ENCODE measurements around the gene VCAM1. TPM values are rescaled to one million over a fixed set of nuclear protein-coding genes. Genes with fewer than 3 reads are reported as not detected.

Gene VCAM1
- total RNA-seq, 1 experiment from 2014 or later = 0.08 TPM

DNA sequence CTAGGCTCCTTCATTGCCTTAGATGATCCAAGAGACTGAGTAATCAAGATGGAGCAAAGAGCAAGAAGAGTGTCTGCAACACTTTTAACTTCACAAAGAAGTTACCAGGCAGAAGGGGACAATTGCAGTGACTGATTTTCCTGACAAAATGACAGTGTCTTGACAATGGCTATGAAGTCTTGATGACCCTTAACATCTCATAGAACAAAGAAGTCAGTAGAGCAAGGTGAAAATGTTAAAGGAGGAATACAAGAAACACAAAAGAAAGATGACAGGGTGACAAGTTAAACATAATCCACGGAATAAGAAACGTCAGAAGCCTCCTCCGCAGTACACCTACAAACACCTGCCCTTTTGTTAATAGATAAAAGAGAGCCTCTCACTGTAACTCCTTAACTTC lies 15.1 kb upstream of the VCAM1 start:
- no peak for DNase-seq (ENCODE audit: low read depth, low spot score)
- POLR2A ChIA-PET = no interaction called here
- no peaks in the 10 kb centered on the region for H3K27me3 ChIP-seq (ENCODE audit: control insufficient read depth, insufficient read depth, low read length)
- no peak overlapping the region for H3K27ac ChIP-seq (ENCODE audit: low read length)
- TF ChIP-seq, protein P1, sequence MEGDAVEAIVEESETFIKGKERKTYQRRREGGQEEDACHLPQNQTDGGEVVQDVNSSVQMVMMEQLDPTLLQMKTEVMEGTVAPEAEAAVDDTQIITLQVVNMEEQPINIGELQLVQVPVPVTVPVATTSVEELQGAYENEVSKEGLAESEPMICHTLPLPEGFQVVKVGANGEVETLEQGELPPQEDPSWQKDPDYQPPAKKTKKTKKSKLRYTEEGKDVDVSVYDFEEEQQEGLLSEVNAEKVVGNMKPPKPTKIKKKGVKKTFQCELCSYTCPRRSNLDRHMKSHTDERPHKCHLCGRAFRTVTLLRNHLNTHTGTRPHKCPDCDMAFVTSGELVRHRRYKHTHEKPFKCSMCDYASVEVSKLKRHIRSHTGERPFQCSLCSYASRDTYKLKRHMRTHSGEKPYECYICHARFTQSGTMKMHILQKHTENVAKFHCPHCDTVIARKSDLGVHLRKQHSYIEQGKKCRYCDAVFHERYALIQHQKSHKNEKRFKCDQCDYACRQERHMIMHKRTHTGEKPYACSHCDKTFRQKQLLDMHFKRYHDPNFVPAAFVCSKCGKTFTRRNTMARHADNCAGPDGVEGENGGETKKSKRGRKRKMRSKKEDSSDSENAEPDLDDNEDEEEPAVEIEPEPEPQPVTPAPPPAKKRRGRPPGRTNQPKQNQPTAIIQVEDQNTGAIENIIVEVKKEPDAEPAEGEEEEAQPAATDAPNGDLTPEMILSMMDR (IDR thresholded peaks at IDR 0.05) = no peak
- no peak for TF ChIP-seq TCF7L2 (IDR thresholded peaks at IDR 0.05; ENCODE audit: low read depth, low read length)
- in situ Hi-C loops (cut with HindIII; ENCODE audit: low pct_unique_long_range_greater_than_20kb, low sequenced_read_pairs) = no loop called here
- CTCF ChIA-PET = no interaction called here
- BruUV-seq (replicated peaks) = no TSS peak
- H3K9me3 ChIP-seq (ENCODE audit: control insufficient read depth, insufficient read depth, low read depth, low read length) = no peaks in the 10 kb centered on the region
- intact Hi-C loops (cut with micrococcal nuclease; ENCODE audit: unreplicated experiment) = no loop called here
- H3K4me1 ChIP-seq (ENCODE audit: control insufficient read depth, insufficient read depth, low read length) = no peaks in the 10 kb centered on the region
- no peaks in the 10 kb centered on the region for H3K36me3 ChIP-seq (ENCODE audit: control insufficient read depth, insufficient read depth, low read length)
- no peak overlapping the region for H3K4me3 ChIP-seq (ENCODE audit: low read depth in 2 of 2, low read length in 2 of 2)
- no peak for ATAC-seq

DNA sequence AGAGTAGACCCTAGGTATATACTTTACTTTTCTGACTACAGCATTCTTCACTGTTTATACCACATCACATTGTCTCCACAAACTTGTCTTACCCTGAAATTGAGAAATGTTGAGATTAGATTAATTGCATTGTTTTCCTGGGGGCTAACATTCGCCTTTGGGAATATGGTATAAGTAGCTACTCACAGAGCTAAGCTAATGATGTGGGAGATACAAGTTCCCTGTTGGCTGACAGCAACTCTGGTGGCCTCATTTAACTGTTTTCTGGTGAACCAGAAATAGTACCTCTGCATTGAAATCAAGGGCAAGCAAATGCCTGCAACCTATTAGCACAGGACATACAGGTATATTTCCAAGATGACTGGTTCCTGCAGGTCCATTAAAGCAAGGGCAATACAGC lies 13.2 kb upstream of the VCAM1 start:
- ChIA-PET POLR2A (no interaction called here), CTCF (interaction anchor here (0.7 kb wide), 1 partner anchor 114 kb away, joined by 4 read pairs; no protein-coding TSS in a partner anchor)
- Histone ChIP-seq H3K36me3 (ENCODE audit: control insufficient read depth, insufficient read depth, low read length) (no peaks in the 10 kb centered on the region), H3K9me3 (ENCODE audit: control insufficient read depth, insufficient read depth, low read depth, low read length) (no peaks in the 10 kb centered on the region), H3K27me3 (ENCODE audit: control insufficient read depth, insufficient read depth, low read length) (no peaks in the 10 kb centered on the region), H3K27ac (ENCODE audit: low read length) (no peak overlapping the region), H3K4me3 (ENCODE audit: low read depth in 2 of 2, low read length in 2 of 2) (no peak overlapping the region), H3K4me1 (ENCODE audit: control insufficient read depth, insufficient read depth, low read length) (no peaks in the 10 kb centered on the region)
- no TSS peak for BruUV-seq (replicated peaks)
- no peak for ATAC-seq
- in situ Hi-C loops (cut with HindIII; ENCODE audit: low pct_unique_long_range_greater_than_20kb, low sequenced_read_pairs) = no loop called here
- TF ChIP-seq POLR2AphosphoS5 (IDR thresholded peaks at IDR 0.05; ENCODE audit: low read depth, low read length) (no peak), SIN3A (IDR thresholded peaks at IDR 0.05; ENCODE audit: borderline replicate concordance, insufficient read depth, low read depth, low read length) (no peak), TCF7L2 (IDR thresholded peaks at IDR 0.05; ENCODE audit: low read depth, low read length) (no peak)
- TF ChIP-seq, protein P2, sequence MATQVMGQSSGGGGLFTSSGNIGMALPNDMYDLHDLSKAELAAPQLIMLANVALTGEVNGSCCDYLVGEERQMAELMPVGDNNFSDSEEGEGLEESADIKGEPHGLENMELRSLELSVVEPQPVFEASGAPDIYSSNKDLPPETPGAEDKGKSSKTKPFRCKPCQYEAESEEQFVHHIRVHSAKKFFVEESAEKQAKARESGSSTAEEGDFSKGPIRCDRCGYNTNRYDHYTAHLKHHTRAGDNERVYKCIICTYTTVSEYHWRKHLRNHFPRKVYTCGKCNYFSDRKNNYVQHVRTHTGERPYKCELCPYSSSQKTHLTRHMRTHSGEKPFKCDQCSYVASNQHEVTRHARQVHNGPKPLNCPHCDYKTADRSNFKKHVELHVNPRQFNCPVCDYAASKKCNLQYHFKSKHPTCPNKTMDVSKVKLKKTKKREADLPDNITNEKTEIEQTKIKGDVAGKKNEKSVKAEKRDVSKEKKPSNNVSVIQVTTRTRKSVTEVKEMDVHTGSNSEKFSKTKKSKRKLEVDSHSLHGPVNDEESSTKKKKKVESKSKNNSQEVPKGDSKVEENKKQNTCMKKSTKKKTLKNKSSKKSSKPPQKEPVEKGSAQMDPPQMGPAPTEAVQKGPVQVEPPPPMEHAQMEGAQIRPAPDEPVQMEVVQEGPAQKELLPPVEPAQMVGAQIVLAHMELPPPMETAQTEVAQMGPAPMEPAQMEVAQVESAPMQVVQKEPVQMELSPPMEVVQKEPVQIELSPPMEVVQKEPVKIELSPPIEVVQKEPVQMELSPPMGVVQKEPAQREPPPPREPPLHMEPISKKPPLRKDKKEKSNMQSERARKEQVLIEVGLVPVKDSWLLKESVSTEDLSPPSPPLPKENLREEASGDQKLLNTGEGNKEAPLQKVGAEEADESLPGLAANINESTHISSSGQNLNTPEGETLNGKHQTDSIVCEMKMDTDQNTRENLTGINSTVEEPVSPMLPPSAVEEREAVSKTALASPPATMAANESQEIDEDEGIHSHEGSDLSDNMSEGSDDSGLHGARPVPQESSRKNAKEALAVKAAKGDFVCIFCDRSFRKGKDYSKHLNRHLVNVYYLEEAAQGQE (IDR thresholded peaks at IDR 0.05; ENCODE audit: insufficient read depth in 1 of 2, low read depth in 2 of 2, low read length in 1 of 2) = no peak
- TF ChIP-seq, protein P1 (IDR thresholded peaks at IDR 0.05) = no peak
- intact Hi-C loops (cut with micrococcal nuclease; ENCODE audit: unreplicated experiment) = no loop called here
- no peak for DNase-seq (ENCODE audit: low read depth, low spot score)

DNA sequence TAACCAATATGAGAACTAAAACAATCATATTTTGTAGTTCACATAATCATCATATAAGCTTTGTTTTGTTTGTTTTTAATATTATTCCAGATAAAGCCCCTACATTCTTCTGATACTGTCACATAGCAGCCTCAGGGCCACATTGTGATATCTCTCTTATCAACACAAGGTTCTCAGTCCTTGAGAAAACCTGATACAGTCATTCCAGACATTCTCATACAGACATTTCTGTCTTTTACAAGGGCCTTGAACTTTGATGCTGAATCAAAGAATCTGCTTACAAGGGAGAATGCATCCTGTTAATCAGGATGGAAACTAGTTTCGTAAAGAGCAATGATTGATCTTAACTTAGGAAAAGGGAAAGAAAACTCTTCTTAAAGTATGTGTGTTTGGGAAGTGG lies 12.7 kb upstream of the VCAM1 start:
- Histone ChIP-seq H3K4me1 (ENCODE audit: control insufficient read depth, insufficient read depth, low read length) (no peaks in the 10 kb centered on the region), H3K27ac (ENCODE audit: low read length) (no peak overlapping the region), H3K36me3 (ENCODE audit: control insufficient read depth, insufficient read depth, low read length) (no peaks in the 10 kb centered on the region), H3K9me3 (ENCODE audit: control insufficient read depth, insufficient read depth, low read depth, low read length) (no peaks in the 10 kb centered on the region), H3K27me3 (ENCODE audit: control insufficient read depth, insufficient read depth, low read length) (no peaks in the 10 kb centered on the region), H3K4me3 (ENCODE audit: low read depth in 2 of 2, low read length in 2 of 2) (no peak overlapping the region)
- BruUV-seq (replicated peaks) = no TSS peak
- TF ChIP-seq POLR2AphosphoS5 (IDR thresholded peaks at IDR 0.05; ENCODE audit: low read depth, low read length) (no peak), SIN3A (IDR thresholded peaks at IDR 0.05; ENCODE audit: borderline replicate concordance, insufficient read depth, low read depth, low read length) (no peak), TCF7L2 (IDR thresholded peaks at IDR 0.05; ENCODE audit: low read depth, low read length) (no peak)
- TF ChIP-seq, protein P1 (IDR thresholded peaks at IDR 0.05) = no peak
- TF ChIP-seq, protein P2 (IDR thresholded peaks at IDR 0.05; ENCODE audit: insufficient read depth in 1 of 2, low read depth in 2 of 2, low read length in 1 of 2) = no peak
- intact Hi-C loops (cut with micrococcal nuclease; ENCODE audit: unreplicated experiment) = no loop called here
- DNase-seq (ENCODE audit: low read depth, low spot score) (no peak), ATAC-seq (no peak)
- ChIA-PET POLR2A (no interaction called here), CTCF (no interaction called here)
- in situ Hi-C loops (cut with HindIII; ENCODE audit: low pct_unique_long_range_greater_than_20kb, low sequenced_read_pairs) = no loop called here

All from Panc1 (cell line).